WTC11 (cell line): Measurements from ENCODE around the gene ZNF432. TPM values are rescaled to one million over a fixed set of nuclear protein-coding genes. Genes with fewer than 3 reads are reported as not detected.

Experiments used
- ATAC-seq: fragments of 200-7000 bp; cut with Tn5 transposase; 2 replicates; pipeline ENCODE4 v1.10.0; 2021; ENCODE audit warnings: mild to moderate bottlenecking, moderate library complexity
- CTCF ChIA-PET: fragments of 300-600 bp; sonication (Branson Sonifier 250); formaldehyde crosslinking; loops from one replicate; lab custom pipeline; 2021; ENCODE audit warnings: antibody characterized with exemption; lab: Charles Lee
- POLR2A ChIA-PET: fragments of 350-600 bp; sonication (Branson Sonifier 250); formaldehyde crosslinking; loops from one replicate; lab custom pipeline; 2021; ENCODE audit warnings: antibody characterized with exemption; lab: Charles Lee
- DNase-seq: peaks from one replicate; pipeline ENCODE4 v3.0.0; 2021; ENCODE audit warnings: low spot score
- H3K27ac Mint-ChIP-seq: 2 replicates; pipeline ENCODE4 v1.8.0; 2021; ENCODE audit warnings: mixed read lengths
- H3K27me3 Mint-ChIP-seq: 2 replicates; pipeline ENCODE4 v1.8.0; 2021; ENCODE audit warnings: low read depth, mild to moderate bottlenecking, moderate library complexity, mixed read lengths
- H3K36me3 Mint-ChIP-seq: 2 replicates; pipeline ENCODE4 v1.8.0; 2021; ENCODE audit warnings: mixed read lengths
- H3K4me1 Mint-ChIP-seq: 2 replicates; pipeline ENCODE4 v1.8.0; 2022; ENCODE audit warnings: mixed read lengths
- H3K4me3 Mint-ChIP-seq: 2 replicates; pipeline ENCODE4 v1.8.0; 2021; ENCODE audit warnings: mild to moderate bottlenecking, moderate library complexity, mixed read lengths
- H3K9me3 Mint-ChIP-seq: 2 replicates; pipeline ENCODE4 v1.8.0; 2021; ENCODE audit warnings: mixed read lengths
- ATF1 ChIP-seq: sonication (generic); formaldehyde crosslinking; IDR thresholded peaks from 2 replicates; pipeline ENCODE4 v1.8.1; 2023; ENCODE audit warnings: mild to moderate bottlenecking, moderate library complexity, missing genetic modification reagents
- ATF2 ChIP-seq: sonication (generic); formaldehyde crosslinking; IDR thresholded peaks from 2 replicates; pipeline ENCODE4 v1.8.1; 2022; ENCODE audit warnings: low read depth, missing genetic modification reagents, borderline replicate concordance
- CREM ChIP-seq: sonication (generic); formaldehyde crosslinking; IDR thresholded peaks from 2 replicates; pipeline ENCODE4 v1.8.1; 2022; ENCODE audit warnings: mild to moderate bottlenecking, missing genetic modification reagents, moderate library complexity
- ELF4 ChIP-seq: sonication (generic); formaldehyde crosslinking; IDR thresholded peaks from 2 replicates; pipeline ENCODE4 v1.8.1; 2022; ENCODE audit warnings: low read depth, mild to moderate bottlenecking, moderate library complexity, missing genetic modification reagents
- EMX1 ChIP-seq: fragments of 250-450 bp; sonication (Bioruptor Pico); IDR thresholded peaks from 2 replicates; pipeline ENCODE4 v1.8.0; 2021; ENCODE audit warnings: mild to moderate bottlenecking
- FOXP1 ChIP-seq: sonication (generic); formaldehyde crosslinking; IDR thresholded peaks from 2 replicates; pipeline ENCODE4 v1.8.0; 2022; ENCODE audit warnings: missing genetic modification reagents, mild to moderate bottlenecking, moderate library complexity, borderline replicate concordance
- GTF2I ChIP-seq: fragments of 250-450 bp; sonication (Bioruptor Pico); conservative IDR thresholded peaks from 2 replicates; pipeline ENCODE4 v1.4.0; 2021; ENCODE audit warnings: mild to moderate bottlenecking
- MYBL2 ChIP-seq: sonication (generic); formaldehyde crosslinking; IDR thresholded peaks from 2 replicates; pipeline ENCODE4 v1.8.1; 2023; ENCODE audit warnings: mild to moderate bottlenecking, moderate library complexity, missing genetic modification reagents
- NFATC4 ChIP-seq: fragments of 250-450 bp; sonication (Bioruptor Pico); IDR thresholded peaks from 2 replicates; pipeline ENCODE4 v1.9.0; 2021; ENCODE audit warnings: mild to moderate bottlenecking
- NFE2L1 ChIP-seq: sonication (generic); formaldehyde crosslinking; IDR thresholded peaks from 2 replicates; pipeline ENCODE4 v1.8.1; 2023; ENCODE audit warnings: missing genetic modification reagents
- NR2C2 ChIP-seq: sonication (generic); formaldehyde crosslinking; IDR thresholded peaks from 2 replicates; pipeline ENCODE4 v1.8.0; 2022; ENCODE audit warnings: mild to moderate bottlenecking, missing genetic modification reagents
- PREB ChIP-seq: sonication (generic); formaldehyde crosslinking; IDR thresholded peaks from 2 replicates; pipeline ENCODE4 v1.8.1; 2022; ENCODE audit warnings: mild to moderate bottlenecking, missing genetic modification reagents, moderate library complexity, borderline replicate concordance
- RORB ChIP-seq: fragments of 250-450 bp; sonication (Bioruptor Pico); IDR thresholded peaks from 2 replicates; pipeline ENCODE4 v1.9.0; 2021; ENCODE audit warnings: mild to moderate bottlenecking
- TEAD1 ChIP-seq: sonication (generic); formaldehyde crosslinking; IDR thresholded peaks from 2 replicates; pipeline ENCODE4 v1.8.0; 2022; ENCODE audit warnings: mild to moderate bottlenecking, missing genetic modification reagents
- TEAD4 ChIP-seq: sonication (generic); formaldehyde crosslinking; IDR thresholded peaks from 2 replicates; pipeline ENCODE4 v1.8.0; 2022; ENCODE audit warnings: mild to moderate bottlenecking, missing genetic modification reagents
- ZNF232 ChIP-seq: sonication (generic); formaldehyde crosslinking; IDR thresholded peaks from 2 replicates; pipeline ENCODE4 v1.8.0; 2022; ENCODE audit warnings: mild to moderate bottlenecking, missing genetic modification reagents
- ZNF416 ChIP-seq: fragments of 250-450 bp; sonication (Bioruptor Pico); IDR thresholded peaks from 2 replicates; pipeline ENCODE4 v1.9.0; 2021; ENCODE audit warnings: mild to moderate bottlenecking, inconsistent platforms
- ZNF671 ChIP-seq: fragments of 250-450 bp; sonication (Bioruptor Pico); IDR thresholded peaks from 2 replicates; pipeline ENCODE4 v1.8.0; 2021; ENCODE audit warnings: mild to moderate bottlenecking
- total RNA-seq: library from RNA; stranded (reverse); gene quantifications from 3 replicates; pipeline ENCODE4 v1.2.3, GENCODE V29; 2021
- TF ChIP-seq, protein P1 (sequence below): sonication (generic); formaldehyde crosslinking; IDR thresholded peaks from 2 replicates; pipeline ENCODE4 v1.8.1; 2023; ENCODE audit warnings: mild to moderate bottlenecking, missing genetic modification reagents
- TF ChIP-seq, protein P2 (sequence below): sonication (generic); formaldehyde crosslinking; IDR thresholded peaks from 2 replicates; pipeline ENCODE4 v1.8.0; 2022; ENCODE audit warnings: mild to moderate bottlenecking, missing genetic modification reagents
- TF ChIP-seq, protein P3 (sequence below): fragments of 250-450 bp; sonication (Bioruptor Pico); IDR thresholded peaks from 2 replicates; pipeline ENCODE4 v1.9.0; 2021; ENCODE audit warnings: mild to moderate bottlenecking
- TF ChIP-seq, protein P4 (sequence below): fragments of 250-450 bp; sonication (Bioruptor Pico); conservative IDR thresholded peaks from 2 replicates; pipeline ENCODE4 v1.9.0; 2021; ENCODE audit warnings: mild to moderate bottlenecking
- TF ChIP-seq, protein P5 (sequence below): sonication (generic); formaldehyde crosslinking; IDR thresholded peaks from 2 replicates; pipeline ENCODE4 v1.8.0; 2022; ENCODE audit warnings: mild to moderate bottlenecking, missing genetic modification reagents
- TF ChIP-seq, protein P6 (sequence below): sonication (generic); formaldehyde crosslinking; IDR thresholded peaks from 2 replicates; pipeline ENCODE4 v1.8.0; 2022; ENCODE audit warnings: mild to moderate bottlenecking, missing genetic modification reagents

The ZNF432 gene
- total RNA-seq, 1 experiment from 2014 or later = 8.9 TPM

- CTCF ChIA-PET = no interaction called here
- no peak for DNase-seq
- TF ChIP-seq FOXP1 (CRISPR knock-in tag) = no peak
- no peak for TF ChIP-seq ZNF671
- TF ChIP-seq, all 79 proteins: peak for 0
- no peak overlapping the region for H3K4me3 Mint-ChIP-seq
- no peak for ATAC-seq
- no peak overlapping the region for H3K27ac Mint-ChIP-seq
- H3K9me3 Mint-ChIP-seq = peaks cover 15% of the 10 kb centered on the region
- POLR2A ChIA-PET = interaction anchor here (0.7 kb wide), 1 partner anchor 16 kb away, joined by 5 read pairs; no protein-coding TSS in a partner anchor
- peaks cover 79% of the 10 kb centered on the region for H3K36me3 Mint-ChIP-seq
- H3K27me3 Mint-ChIP-seq = no peaks in the 10 kb centered on the region
- peaks cover 6% of the 10 kb centered on the region for H3K4me1 Mint-ChIP-seq
Observed at GRCh38 chr19:52022193-52022592, 26.4 kb downstream of the ZNF432 start.

GRCh38 chr19:52020506-52020905 is 28.1 kb downstream of the ZNF432 start:
- no peak for DNase-seq
- TF ChIP-seq, protein P1, sequence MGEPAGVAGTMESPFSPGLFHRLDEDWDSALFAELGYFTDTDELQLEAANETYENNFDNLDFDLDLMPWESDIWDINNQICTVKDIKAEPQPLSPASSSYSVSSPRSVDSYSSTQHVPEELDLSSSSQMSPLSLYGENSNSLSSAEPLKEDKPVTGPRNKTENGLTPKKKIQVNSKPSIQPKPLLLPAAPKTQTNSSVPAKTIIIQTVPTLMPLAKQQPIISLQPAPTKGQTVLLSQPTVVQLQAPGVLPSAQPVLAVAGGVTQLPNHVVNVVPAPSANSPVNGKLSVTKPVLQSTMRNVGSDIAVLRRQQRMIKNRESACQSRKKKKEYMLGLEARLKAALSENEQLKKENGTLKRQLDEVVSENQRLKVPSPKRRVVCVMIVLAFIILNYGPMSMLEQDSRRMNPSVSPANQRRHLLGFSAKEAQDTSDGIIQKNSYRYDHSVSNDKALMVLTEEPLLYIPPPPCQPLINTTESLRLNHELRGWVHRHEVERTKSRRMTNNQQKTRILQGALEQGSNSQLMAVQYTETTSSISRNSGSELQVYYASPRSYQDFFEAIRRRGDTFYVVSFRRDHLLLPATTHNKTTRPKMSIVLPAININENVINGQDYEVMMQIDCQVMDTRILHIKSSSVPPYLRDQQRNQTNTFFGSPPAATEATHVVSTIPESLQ (CRISPR knock-in tag) = no peak
- TF ChIP-seq EMX1 (CRISPR knock-in tag) = no peak
- no peak for TF ChIP-seq ZNF416
- no peak for TF ChIP-seq ATF1 (CRISPR knock-in tag)
- no peak for TF ChIP-seq MYBL2 (CRISPR knock-in tag)
- TF ChIP-seq, protein P2, sequence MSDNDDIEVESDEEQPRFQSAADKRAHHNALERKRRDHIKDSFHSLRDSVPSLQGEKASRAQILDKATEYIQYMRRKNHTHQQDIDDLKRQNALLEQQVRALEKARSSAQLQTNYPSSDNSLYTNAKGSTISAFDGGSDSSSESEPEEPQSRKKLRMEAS (CRISPR knock-in tag) = no peak
- TF ChIP-seq NFATC4 (CRISPR knock-in tag) = no peak
- no peak for TF ChIP-seq ELF4
- TF ChIP-seq TEAD1 (CRISPR knock-in tag) = no peak
- no peak for TF ChIP-seq CREM (CRISPR knock-in tag)
- no peak for TF ChIP-seq ZNF232 (CRISPR knock-in tag)
- TF ChIP-seq TEAD4 = no peak
- TF ChIP-seq, protein P3, sequence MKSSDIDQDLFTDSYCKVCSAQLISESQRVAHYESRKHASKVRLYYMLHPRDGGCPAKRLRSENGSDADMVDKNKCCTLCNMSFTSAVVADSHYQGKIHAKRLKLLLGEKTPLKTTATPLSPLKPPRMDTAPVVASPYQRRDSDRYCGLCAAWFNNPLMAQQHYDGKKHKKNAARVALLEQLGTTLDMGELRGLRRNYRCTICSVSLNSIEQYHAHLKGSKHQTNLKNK (CRISPR knock-in tag) = no peak
- TF ChIP-seq ATF2 (CRISPR knock-in tag) = no peak
- TF ChIP-seq, all 79 proteins: peak for 0
- Mint-ChIP-seq H3K4me3 (no peak overlapping the region), H3K9me3 (peaks cover 11% of the 10 kb centered on the region), H3K36me3 (peaks cover 88% of the 10 kb centered on the region), H3K27me3 (no peaks in the 10 kb centered on the region), H3K27ac (no peak overlapping the region), H3K4me1 (no peaks in the 10 kb centered on the region)
- CTCF ChIA-PET = no interaction called here
- ATAC-seq = no peak
- POLR2A ChIA-PET = no interaction called here

- H3K36me3 Mint-ChIP-seq = peaks cover 32% of the 10 kb centered on the region
- TF ChIP-seq ZNF671 = no peak
- no peak for TF ChIP-seq TEAD4
- no peak for TF ChIP-seq NR2C2 (CRISPR knock-in tag)
- no peak for TF ChIP-seq MYBL2 (CRISPR knock-in tag)
- no peak for TF ChIP-seq TEAD1 (CRISPR knock-in tag)
- TF ChIP-seq, protein P4, sequence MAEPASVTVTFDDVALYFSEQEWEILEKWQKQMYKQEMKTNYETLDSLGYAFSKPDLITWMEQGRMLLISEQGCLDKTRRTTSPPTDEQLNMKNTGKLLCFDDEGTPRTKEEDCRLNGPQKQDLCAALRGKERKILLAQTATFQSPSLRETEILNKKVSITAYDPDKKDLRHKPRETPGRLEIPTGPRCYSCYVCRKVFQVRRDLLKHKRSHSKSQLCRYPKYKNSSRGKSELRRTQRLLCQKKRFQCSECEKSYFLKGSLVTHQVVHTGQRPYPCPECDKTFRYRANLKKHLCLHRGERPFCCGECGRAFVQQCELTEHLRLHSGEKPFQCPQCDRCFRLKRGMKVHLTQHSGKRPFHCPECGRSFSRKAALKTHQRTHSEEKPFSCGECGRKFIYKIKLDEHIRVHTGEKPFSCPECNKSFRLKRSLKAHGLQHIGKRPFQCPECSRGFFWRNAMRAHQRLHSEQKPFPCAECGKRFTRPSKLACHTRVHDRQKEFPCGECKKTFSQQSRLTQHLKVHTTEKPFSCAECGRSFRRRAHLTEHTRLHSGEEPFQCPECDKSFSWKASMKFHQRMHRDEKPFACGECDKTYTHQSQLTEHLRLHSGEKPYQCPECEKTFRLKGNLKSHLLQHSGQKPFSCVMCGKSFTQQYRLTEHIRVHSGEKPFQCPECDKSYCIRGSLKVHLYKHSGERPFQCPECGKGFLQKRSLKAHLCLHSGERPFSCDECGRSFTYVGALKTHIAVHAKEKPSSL (CRISPR knock-in tag) = no peak
- no peak for TF ChIP-seq RORB (CRISPR knock-in tag)
- TF ChIP-seq PREB (CRISPR knock-in tag) = no peak
- TF ChIP-seq, protein P5, sequence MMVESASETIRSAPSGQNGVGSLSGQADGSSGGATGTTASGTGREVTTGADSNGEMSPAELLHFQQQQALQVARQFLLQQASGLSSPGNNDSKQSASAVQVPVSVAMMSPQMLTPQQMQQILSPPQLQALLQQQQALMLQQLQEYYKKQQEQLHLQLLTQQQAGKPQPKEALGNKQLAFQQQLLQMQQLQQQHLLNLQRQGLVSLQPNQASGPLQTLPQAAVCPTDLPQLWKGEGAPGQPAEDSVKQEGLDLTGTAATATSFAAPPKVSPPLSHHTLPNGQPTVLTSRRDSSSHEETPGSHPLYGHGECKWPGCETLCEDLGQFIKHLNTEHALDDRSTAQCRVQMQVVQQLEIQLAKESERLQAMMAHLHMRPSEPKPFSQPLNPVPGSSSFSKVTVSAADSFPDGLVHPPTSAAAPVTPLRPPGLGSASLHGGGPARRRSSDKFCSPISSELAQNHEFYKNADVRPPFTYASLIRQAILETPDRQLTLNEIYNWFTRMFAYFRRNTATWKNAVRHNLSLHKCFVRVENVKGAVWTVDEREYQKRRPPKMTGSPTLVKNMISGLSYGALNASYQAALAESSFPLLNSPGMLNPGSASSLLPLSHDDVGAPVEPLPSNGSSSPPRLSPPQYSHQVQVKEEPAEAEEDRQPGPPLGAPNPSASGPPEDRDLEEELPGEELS (CRISPR knock-in tag) = no peak
- TF ChIP-seq, protein P6, sequence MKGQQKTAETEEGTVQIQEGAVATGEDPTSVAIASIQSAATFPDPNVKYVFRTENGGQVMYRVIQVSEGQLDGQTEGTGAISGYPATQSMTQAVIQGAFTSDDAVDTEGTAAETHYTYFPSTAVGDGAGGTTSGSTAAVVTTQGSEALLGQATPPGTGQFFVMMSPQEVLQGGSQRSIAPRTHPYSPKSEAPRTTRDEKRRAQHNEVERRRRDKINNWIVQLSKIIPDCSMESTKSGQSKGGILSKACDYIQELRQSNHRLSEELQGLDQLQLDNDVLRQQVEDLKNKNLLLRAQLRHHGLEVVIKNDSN (CRISPR knock-in tag) = no peak
- TF ChIP-seq GTF2I (CRISPR knock-in tag) = no peak
- no peak for TF ChIP-seq ELF4
- no peak for TF ChIP-seq NFE2L1
Observed at GRCh38 chr19:52010674-52011073, 38.0 kb downstream of the ZNF432 start.

More at GRCh38 chr19:52010674-52011073, 38.0 kb downstream of the ZNF432 start:
- Mint-ChIP-seq H3K9me3 (peaks cover 15% of the 10 kb centered on the region), H3K4me3 (no peak overlapping the region), H3K4me1 (peaks cover 11% of the 10 kb centered on the region), H3K27me3 (no peaks in the 10 kb centered on the region), H3K27ac (no peak overlapping the region)
- POLR2A ChIA-PET = no interaction called here
- ATAC-seq (no peak), DNase-seq (no peak)
- CTCF ChIA-PET = no interaction called here
